Measurements from ENCODE around the gene KCNK16.

GRCh38 chr6:39353698-39354315, 31.3 kb upstream of the KCNK16 start:
- no peak for TF ChIP-seq CTCF (IDR thresholded peaks at IDR 0.05)
- TF ChIP-seq EZH2 (IDR thresholded peaks at IDR 0.05; ENCODE audit: borderline replicate concordance, insufficient read depth, low read depth, low read length, poor library complexity, severe bottlenecking) = no peak

Measured in B cell (primary cell).